GM21515 (cell line): Measurements from ENCODE around the gene IL17RB.

Experiments
- ATAC-seq: cut with Tn5 transposase; IDR thresholded peaks from one replicate; pipeline ENCODE4 v1.9.1; 2021; ENCODE audit not compliant: unreplicated experiment

The IL17RB gene, protein sequence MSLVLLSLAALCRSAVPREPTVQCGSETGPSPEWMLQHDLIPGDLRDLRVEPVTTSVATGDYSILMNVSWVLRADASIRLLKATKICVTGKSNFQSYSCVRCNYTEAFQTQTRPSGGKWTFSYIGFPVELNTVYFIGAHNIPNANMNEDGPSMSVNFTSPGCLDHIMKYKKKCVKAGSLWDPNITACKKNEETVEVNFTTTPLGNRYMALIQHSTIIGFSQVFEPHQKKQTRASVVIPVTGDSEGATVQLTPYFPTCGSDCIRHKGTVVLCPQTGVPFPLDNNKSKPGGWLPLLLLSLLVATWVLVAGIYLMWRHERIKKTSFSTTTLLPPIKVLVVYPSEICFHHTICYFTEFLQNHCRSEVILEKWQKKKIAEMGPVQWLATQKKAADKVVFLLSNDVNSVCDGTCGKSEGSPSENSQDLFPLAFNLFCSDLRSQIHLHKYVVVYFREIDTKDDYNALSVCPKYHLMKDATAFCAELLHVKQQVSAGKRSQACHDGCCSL

GRCh38 chr3:53846134-53846850 lies at the start of gene IL17RB, which contains the start of gene CHDH:
IL17RB (plus strand) TSS chr3:53846568; CDS start chr3:53846589, 21 bp downstream.
CHDH (minus strand) TSS chr3:53846419; CDS start chr3:53824008, 22,411 bp downstream.
- peak; percentile 46 for ATAC-seq

DNA sequence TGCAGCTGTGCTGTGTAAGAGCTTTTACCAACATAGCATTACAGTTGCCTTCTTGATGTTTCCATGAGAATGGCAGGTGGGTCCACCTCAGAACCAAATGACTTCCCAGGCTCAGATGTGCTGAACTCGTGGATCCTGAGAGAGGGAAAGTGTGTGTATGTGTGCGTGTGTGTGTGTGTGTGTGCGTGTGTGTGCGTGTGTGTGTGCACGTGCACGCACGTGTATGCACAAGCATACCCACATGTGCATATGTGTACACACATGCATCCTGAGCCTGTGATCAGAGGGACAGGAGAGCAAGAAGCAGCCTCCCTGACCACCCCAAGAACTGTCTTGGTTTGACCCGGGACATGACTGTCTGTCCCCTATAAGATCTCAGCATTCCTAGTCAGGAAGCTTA lies 48.2 kb upstream of the IL17RB start:
- no peak for ATAC-seq

DNA sequence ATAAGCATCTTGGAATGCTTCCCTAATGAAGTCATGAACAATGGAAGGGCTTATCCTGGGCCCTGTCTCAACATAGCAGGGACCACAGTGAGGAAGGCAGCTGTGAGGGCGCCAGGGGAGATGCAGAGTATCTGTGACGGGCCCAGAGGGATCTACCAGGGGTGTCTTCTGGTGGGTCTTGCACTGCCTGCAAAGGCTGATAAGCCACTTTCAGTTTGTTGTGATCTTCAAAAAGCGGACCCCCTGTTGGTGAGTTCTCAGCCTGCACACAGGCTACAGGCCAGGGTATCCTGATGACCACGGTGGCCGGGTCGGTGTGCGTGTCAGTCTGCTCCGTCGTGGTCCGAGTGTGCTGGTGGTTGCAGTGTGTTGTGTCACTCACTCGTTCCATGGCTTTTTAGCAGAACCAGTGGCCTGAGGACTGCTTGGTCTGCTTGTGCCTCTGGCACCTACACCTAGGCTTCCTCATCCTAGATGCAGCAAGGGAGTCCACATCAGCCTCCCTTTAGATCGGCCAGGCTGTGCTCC lies 47.0 kb upstream of the IL17RB start:
- no peak for ATAC-seq

GRCh38 chr3:53800041-53800906 lies 46.1 kb upstream of the IL17RB start:
- ATAC-seq, result no peak

DNA sequence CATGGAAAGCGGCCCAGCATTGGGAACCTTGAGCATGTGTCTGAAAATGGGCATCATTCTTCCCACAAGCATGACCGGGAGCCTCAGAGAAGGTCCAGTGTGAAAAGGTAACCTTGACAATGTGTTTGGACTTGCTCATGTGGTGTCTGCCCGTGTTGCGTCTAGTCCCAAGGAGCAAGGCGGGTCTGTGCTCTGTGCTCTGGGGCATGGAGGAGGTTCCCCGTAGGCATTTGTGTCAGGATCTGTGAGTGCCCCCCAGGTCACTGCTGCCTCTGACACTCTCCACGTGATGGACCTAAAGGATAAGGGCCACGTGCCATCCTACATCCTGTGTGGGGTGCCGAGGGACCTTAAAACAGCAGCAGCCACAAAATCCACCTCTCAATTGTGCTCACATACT lies 45.0 kb upstream of the IL17RB start:
- ATAC-seq, result no peak

- no peak for ATAC-seq
These were observed 44.0 kb upstream of the IL17RB start for GRCh38 chr3:53802256-53802880.

DNA sequence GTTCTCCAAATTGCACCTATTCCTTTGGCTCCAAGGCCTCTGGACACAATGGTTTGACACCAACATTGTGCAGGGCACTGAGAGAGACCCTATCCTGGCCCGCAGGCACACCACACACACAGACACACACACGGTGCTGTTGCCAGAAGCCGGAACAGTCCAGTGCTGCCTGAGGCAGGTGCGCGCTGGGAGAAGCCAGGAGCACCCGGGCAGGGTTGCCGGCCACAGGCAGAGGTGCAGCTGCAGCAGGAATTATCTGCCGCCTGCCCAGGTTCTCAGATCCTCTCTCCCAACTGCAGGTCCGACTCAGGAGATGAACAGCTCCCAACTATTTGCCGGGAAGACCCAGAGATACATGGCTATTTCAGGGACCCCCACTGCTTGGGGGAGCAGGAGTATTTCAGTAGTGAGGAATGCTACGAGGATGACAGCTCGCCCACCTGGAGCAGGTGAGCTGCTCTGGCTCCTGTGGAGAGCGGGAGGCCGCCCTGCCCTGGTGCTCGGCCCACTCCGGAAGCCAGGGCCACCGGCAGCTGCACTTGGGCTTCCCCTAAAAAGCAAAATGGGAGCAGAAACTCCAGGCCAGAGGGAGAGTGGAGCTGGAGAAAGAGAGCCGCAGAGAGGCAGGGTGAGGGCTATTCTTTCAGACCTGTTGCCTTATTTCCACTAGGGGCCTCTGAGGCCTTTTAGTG lies 43.1 kb upstream of the IL17RB start:
- ATAC-seq, result no peak

- ATAC-seq, result no peak
These were observed 42.3 kb upstream of the IL17RB start for GRCh38 chr3:53803816-53804695.

DNA sequence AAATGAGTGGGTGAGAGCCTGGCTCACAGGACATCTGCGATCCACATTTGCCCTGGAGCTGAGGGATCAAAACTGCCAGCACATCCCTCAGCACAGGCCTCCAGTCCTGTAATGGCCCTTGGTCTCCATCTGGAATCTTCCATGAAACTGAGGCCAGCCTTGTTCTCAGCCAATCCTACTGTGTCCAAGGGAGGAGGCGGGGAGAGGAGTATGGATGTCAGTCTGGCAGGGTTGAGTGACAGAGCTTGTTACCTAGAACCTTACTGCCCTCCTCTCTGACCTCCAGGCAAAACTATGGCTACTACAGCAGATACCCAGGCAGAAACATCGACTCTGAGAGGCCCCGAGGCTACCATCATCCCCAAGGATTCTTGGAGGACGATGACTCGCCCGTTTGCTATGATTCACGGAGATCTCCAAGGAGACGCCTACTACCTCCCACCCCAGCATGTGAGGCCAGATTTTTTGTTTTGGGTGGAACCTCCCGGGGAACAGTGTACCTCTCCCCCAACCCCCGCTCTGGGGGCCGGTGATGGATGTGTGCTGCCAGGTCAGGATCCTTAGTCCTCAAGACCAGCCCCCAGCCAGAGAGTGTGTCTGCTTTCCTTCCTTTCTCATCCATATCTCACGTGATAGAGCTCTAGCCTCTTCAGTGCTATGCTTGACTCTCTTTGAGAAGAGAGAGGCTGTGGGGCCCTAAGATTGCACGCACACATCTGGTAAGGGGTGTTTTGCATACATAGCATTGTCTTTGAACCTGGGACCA lies 41.5 kb upstream of the IL17RB start:
- peak; percentile 61 for ATAC-seq

DNA sequence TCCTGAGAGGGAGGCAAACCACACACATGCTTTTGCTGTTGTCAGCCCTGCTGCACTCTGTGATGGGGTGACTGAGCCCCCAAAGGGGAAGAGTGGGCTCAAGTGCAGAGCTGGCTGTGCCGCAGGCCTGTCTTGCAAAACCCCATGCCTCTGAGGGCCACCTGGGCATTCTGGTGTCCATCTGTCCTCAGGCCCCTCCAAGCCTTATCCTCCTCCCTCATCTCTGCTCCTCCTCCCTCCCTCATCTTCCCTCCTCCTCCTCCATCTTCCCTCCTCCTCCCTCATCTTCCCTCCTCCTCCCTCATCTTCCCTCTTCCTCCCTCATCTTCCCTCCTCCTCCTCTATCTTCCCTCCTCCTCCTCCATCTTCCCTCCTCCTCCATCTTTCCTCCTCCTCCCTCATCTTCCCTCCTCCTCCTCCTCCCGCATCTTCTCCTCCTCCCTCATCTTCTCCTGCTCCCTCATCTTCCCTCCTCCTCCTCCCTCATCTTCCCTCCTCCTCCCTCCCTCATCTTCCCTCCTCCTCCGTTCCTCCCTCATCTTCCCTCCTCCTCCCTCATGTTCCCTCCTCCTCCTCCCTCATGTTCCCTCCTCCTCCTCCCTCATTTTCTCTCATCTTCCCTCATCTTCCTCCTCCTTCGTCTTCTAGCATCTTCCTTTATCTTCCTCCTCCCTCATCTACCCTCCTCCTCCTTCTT lies 40.8 kb upstream of the IL17RB start:
- no peak for ATAC-seq

DNA sequence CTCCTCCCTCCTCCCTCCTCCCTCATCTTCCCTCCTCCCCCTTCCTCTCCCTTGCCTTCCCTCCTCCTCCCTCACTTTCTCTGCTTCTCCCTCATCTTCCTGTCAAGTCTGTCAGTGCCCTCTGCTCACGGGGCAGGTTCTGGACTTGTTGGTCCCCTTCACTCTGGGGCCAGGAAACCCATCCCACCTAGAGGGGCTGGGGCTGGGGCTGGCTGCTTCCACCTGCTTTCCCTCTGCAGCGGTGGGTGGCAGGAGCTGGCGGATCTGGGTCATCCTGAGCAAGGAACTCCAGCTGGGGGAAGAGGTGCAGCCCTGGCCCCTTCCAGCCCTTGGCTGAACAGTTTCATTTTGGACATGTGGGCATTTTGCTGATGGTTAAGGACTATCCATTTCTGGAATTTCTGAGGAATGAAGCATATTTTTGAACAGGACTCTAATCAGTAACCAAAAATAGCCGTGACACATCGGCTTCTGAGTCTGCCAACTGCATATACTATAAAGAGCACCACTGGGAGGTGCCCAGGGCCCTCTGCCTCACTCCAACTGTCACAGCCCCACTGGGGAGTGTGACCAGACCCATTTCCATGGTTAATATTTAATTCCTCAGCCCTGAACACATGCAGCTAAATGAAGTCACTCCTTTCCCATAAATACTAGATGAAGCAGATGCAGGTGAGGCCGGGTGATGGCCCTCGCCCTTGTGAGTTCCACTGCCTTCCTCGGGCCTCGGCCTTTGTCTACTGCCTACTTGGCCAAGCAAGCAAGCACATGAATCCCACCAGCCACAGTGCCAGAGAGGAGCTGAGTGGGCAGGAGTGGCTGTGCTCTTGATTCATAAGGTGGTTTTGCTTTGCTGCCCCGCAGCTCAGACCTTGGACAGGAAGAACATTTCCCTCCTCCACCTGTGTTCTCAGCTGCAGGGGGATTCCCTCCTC lies 39.9 kb upstream of the IL17RB start:
- no peak for ATAC-seq

- ATAC-seq, result no peak
These were observed 39.1 kb upstream of the IL17RB start for GRCh38 chr3:53807117-53807810.

DNA sequence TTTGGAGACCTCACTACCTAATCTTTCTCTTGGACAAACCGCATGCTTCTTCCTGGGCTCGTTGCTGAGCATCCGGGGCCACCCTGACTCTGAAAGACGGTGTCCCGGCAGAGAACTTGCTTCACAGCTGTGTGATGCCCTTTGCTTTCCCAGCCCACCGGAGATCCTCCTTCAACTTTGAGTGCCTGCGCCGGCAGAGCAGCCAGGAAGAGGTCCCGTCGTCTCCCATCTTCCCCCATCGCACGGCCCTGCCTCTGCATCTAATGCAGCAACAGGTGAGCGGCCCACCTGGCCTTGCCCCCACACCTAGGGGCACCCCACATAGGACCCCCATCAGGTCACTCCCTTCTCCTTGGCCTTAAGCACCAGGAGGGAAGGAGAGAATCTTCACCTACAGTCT lies 37.9 kb upstream of the IL17RB start:
- ATAC-seq, result no peak

GRCh38 chr3:53809267-53809666 lies 37.1 kb upstream of the IL17RB start:
- ATAC-seq, result no peak

DNA sequence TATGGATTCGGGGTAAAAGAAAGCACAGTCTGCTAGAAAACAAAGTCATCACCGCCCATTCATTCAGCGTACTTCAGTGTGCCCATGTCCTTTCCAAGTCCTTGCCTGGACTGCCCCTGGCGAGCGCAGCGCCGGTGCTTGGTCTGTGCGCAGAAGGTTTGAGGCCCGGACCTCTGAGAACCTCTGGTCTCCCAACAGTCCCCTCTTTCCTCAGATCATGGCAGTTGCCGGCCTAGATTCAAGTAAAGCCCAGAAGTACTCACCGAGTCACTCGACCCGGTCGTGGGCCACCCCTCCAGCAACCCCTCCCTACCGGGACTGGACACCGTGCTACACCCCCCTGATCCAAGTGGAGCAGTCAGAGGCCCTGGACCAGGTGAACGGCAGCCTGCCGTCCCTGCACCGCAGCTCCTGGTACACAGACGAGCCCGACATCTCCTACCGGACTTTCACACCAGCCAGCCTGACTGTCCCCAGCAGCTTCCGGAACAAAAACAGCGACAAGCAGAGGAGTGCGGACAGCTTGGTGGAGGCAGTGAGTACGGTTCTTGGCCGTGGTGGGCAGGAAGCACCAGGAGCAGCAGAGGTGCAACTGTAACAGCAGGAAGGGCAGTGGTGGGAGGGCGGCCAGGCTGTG lies 36.5 kb upstream of the IL17RB start:
- no peak for ATAC-seq
